Measurements from ENCODE around the gene PDE6B.

GRCh38 chr4:602559-602942, 22.8 kb upstream of the PDE6B start:
- no peak for TF ChIP-seq POLR2AphosphoS5 (IDR thresholded peaks at IDR 0.05; ENCODE audit: borderline replicate concordance, low read depth, low read length)
- TF ChIP-seq EZH2 (IDR thresholded peaks at IDR 0.05) = no peak
